GM19452 (cell line): ENCODE measurements around the gene GMPR.

ENCODE experiments used
- ATAC-seq: cut with Tn5 transposase; IDR thresholded peaks from one replicate; pipeline ENCODE4 v1.9.1; 2021; ENCODE audit not compliant: unreplicated experiment

The GMPR gene

GRCh38 chr6:16296061-16296670 is 57.8 kb downstream of the GMPR start:
- no peak for ATAC-seq

GRCh38 chr6:16299861-16300260 is 61.5 kb downstream of the GMPR start:
- ATAC-seq = no peak

- ATAC-seq = peak; percentile 36
These were observed 63.1 kb downstream of the GMPR start for GRCh38 chr6:16301511-16301910.

GRCh38 chr6:16302721-16303552 is 64.5 kb downstream of the GMPR start:
- no peak for ATAC-seq

- peak; percentile 73 for ATAC-seq
These were observed 66.9 kb downstream of the GMPR start for GRCh38 chr6:16305246-16305725.

GRCh38 chr6:16305788-16306187 is 67.4 kb downstream of the GMPR start:
- peak; percentile 24 for ATAC-seq

GRCh38 chr6:16306334-16306733 is 67.9 kb downstream of the GMPR start:
- no peak for ATAC-seq

- no peak for ATAC-seq
These were observed 73.4 kb downstream of the GMPR start for GRCh38 chr6:16311763-16312162.

- ATAC-seq = no peak
These were observed 75.3 kb downstream of the GMPR start for GRCh38 chr6:16313732-16314131.

- ATAC-seq = no peak
These were observed 75.9 kb downstream of the GMPR start for GRCh38 chr6:16314296-16314695.

GRCh38 chr6:16316741-16317251 is 78.4 kb downstream of the GMPR start:
- ATAC-seq = no peak

GRCh38 chr6:16318538-16318937 is 80.2 kb downstream of the GMPR start:
- ATAC-seq = no peak

GRCh38 chr6:16318953-16319720 is 80.8 kb downstream of the GMPR start:
- ATAC-seq = no peak

GRCh38 chr6:16319813-16320532 is 81.6 kb downstream of the GMPR start:
- ATAC-seq = peak; percentile 64

GRCh38 chr6:16320533-16321340 is 82.3 kb downstream of the GMPR start:
- no peak for ATAC-seq

GRCh38 chr6:16321341-16321710 is 82.9 kb downstream of the GMPR start:
- no peak for ATAC-seq

GRCh38 chr6:16321826-16322225 is 83.4 kb downstream of the GMPR start:
- ATAC-seq = no peak

GRCh38 chr6:16322666-16323312 is 84.4 kb downstream of the GMPR start:
- ATAC-seq = peak; percentile 84

GRCh38 chr6:16324184-16324583 is 85.8 kb downstream of the GMPR start:
- no peak for ATAC-seq
